Glutamatergic neuron (in vitro differentiated cells): ENCODE data around the gene DTX4. TPM values are rescaled to one million over a fixed set of nuclear protein-coding genes. Genes with fewer than 3 reads are reported as not detected.

Experiments
- DNase-seq: peaks from one replicate; pipeline ENCODE4 v3.0.0; 2022
- H3K27ac Mint-ChIP-seq: one replicate; pipeline ENCODE4 v1.8.0; 2020; ENCODE audit warnings: mild to moderate bottlenecking, mixed read lengths, inconsistent platforms; ENCODE audit not compliant: unreplicated experiment
- H3K27me3 Mint-ChIP-seq: one replicate; pipeline ENCODE4 v1.8.0; 2020; ENCODE audit warnings: mild to moderate bottlenecking, moderate library complexity, mixed read lengths, inconsistent platforms; ENCODE audit not compliant: unreplicated experiment
- H3K36me3 Mint-ChIP-seq: one replicate; pipeline ENCODE4 v1.8.0; 2020; ENCODE audit warnings: mild to moderate bottlenecking, mixed read lengths, inconsistent platforms; ENCODE audit not compliant: unreplicated experiment
- H3K4me1 Mint-ChIP-seq: one replicate; pipeline ENCODE4 v1.8.0; 2020; ENCODE audit warnings: mild to moderate bottlenecking, low read depth, mixed read lengths, inconsistent platforms; ENCODE audit not compliant: unreplicated experiment
- H3K4me3 Mint-ChIP-seq: one replicate; pipeline ENCODE4 v1.8.0; 2020; ENCODE audit warnings: mild to moderate bottlenecking, mixed read lengths, inconsistent platforms; ENCODE audit not compliant: unreplicated experiment
- H3K9me3 Mint-ChIP-seq: one replicate; pipeline ENCODE4 v1.8.0; 2020; ENCODE audit warnings: mild to moderate bottlenecking, moderate library complexity, mixed read lengths, inconsistent platforms; ENCODE audit not compliant: unreplicated experiment
- CTCF ChIP-seq: fragments of 200-600 bp; sonication (generic); IDR thresholded peaks from one replicate; pipeline ENCODE4 v1.5.0; 2021; ENCODE audit not compliant: partially characterized antibody, unreplicated experiment
- total RNA-seq: library from RNA; stranded (reverse); fragmentation: NEBNext Ultra II Directional; extraction: Animal tissue kit (Norgen Biotek cat#: 25700); gene quantifications from one replicate; pipeline ENCODE4 v1.2.1, GENCODE V29; 2021; ENCODE audit not compliant: unreplicated experiment

The DTX4 gene
- total RNA-seq, 1 donor from 2014 or later: 4.1 TPM

- H3K4me3 Mint-ChIP-seq: no peak overlapping the region
- DNase-seq: no peak
- no peak overlapping the region for H3K27ac Mint-ChIP-seq
- no peaks in the 10 kb centered on the region for H3K4me1 Mint-ChIP-seq
- H3K9me3 Mint-ChIP-seq: no peaks in the 10 kb centered on the region
- no peak for TF ChIP-seq CTCF
- H3K36me3 Mint-ChIP-seq: no peaks in the 10 kb centered on the region
- peaks cover 1% of the 10 kb centered on the region for H3K27me3 Mint-ChIP-seq
These were observed 68.4 kb downstream of the DTX4 start for GRCh38 chr11:59240322-59240721.

GRCh38 chr11:59243633-59244032 is 71.7 kb downstream of the DTX4 start:
- Mint-ChIP-seq H3K9me3 (no peaks in the 10 kb centered on the region), H3K4me3 (no peak overlapping the region), H3K36me3 (no peaks in the 10 kb centered on the region), H3K27me3 (peaks cover 1% of the 10 kb centered on the region), H3K27ac (no peak overlapping the region), H3K4me1 (no peaks in the 10 kb centered on the region)
- TF ChIP-seq CTCF: no peak
- no peak for DNase-seq

- Mint-ChIP-seq H3K36me3 (no peaks in the 10 kb centered on the region), H3K4me1 (no peaks in the 10 kb centered on the region), H3K27ac (no peak overlapping the region), H3K4me3 (no peak overlapping the region), H3K27me3 (no peaks in the 10 kb centered on the region), H3K9me3 (no peaks in the 10 kb centered on the region)
- no peak for DNase-seq
- no peak for TF ChIP-seq CTCF
These were observed 75.7 kb downstream of the DTX4 start for GRCh38 chr11:59247531-59248227.

GRCh38 chr11:59249535-59249934 is 77.6 kb downstream of the DTX4 start:
- no peak overlapping the region for H3K4me3 Mint-ChIP-seq
- no peaks in the 10 kb centered on the region for H3K4me1 Mint-ChIP-seq
- H3K36me3 Mint-ChIP-seq: no peaks in the 10 kb centered on the region
- no peaks in the 10 kb centered on the region for H3K9me3 Mint-ChIP-seq
- H3K27ac Mint-ChIP-seq: no peak overlapping the region
- TF ChIP-seq CTCF: no peak
- no peak for DNase-seq
- H3K27me3 Mint-ChIP-seq: no peaks in the 10 kb centered on the region

- no peaks in the 10 kb centered on the region for H3K36me3 Mint-ChIP-seq
- no peak overlapping the region for H3K27ac Mint-ChIP-seq
- DNase-seq: no peak
- no peak for TF ChIP-seq CTCF
- H3K27me3 Mint-ChIP-seq: peaks cover 5% of the 10 kb centered on the region
- H3K4me1 Mint-ChIP-seq: no peaks in the 10 kb centered on the region
- no peak overlapping the region for H3K4me3 Mint-ChIP-seq
- H3K9me3 Mint-ChIP-seq: peaks cover 2% of the 10 kb centered on the region
These were observed 81.1 kb downstream of the DTX4 start for GRCh38 chr11:59253001-59253400.
